NCI-H82 treated with DMSO at 0.1 percent for 48 hours (cell line): Measurements from ENCODE around the gene AGAP3.

Experiments
- DNase-seq: peaks from one replicate; lab custom pipeline; 2025; ENCODE audit not compliant: unreplicated experiment; lab: John Stamatoyannopoulos, UW

Gene AGAP3

DNA sequence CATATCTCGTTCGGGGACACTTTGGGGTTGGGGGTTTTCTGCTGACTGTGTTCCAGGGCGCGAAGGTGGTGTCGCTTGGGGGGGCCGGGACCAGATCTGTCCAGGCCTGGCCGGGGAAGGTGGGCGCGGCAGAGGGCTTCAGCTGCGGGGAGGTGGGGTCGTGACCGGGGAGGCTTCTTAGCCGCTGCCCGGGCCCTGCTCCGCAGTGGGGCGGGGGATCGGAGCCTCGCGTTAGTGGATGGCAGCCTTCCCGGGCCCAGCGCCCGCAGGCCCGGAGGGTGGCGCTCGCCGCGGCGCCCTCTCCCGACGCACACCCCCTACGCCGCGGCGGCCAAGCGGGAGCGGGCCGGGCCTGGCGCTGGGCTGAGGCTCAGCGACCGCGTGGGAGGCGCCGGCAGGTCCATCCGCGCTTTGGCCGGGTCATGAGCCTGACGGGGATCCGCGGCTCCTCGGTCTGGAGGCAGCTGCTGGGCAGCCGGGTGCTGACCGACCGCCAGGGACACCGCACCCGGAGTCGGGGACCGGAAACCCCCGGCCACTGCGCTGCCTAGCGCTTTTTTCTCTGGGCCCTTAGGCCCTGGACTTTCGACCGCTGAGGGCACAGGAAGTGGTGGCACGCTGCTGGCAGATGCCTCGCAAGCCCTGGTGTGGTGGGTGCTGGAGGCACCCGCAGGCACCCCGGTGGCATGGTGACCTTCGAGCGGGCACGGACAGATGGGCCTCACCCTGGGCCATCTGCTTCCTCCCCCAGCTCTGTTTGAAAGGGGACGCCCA, 1.2 kb downstream of the AGAP3 start:
- DNase-seq, result no peak

DNA sequence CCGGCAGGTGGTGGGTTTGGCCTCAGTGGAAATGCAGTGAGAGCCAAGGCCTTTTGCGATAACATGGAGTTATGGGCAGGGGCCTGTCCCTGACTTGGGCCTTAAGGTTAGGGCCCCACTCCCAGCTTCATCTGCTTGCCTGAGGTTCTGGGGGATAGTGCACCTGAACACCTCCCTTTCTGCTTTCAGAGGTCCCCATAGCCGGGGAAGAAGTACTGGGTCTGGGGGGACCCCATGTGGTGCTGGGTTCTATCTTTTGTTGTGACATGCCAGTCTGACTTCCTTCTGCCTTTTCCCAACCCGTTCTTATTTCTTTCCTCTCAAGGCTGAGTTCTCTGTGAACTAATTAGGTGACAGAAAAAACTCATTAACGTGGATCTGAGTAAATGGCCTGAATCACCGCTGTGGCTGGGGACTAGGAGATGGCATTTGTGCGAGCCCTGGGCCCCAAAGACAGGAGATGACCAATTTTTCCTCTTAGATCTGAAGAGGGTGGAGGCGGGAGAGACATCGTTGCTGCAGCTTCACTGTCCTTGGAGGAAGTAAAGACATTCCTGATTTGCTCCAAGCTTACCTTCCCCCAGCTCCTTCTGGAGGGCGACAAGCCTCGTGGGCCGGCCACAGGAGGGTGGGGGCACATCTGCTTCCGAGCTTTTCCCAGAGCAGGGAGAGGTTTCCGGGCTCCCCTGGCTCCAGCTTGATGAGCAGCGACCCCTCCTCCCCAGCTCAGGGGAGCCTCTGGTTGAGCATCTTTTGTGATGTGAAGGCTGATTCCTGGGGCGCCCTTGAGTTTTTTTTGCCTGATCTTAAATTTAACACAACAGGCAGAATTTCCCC, 2.0 kb downstream of the AGAP3 start:
- DNase-seq, result no peak

DNA sequence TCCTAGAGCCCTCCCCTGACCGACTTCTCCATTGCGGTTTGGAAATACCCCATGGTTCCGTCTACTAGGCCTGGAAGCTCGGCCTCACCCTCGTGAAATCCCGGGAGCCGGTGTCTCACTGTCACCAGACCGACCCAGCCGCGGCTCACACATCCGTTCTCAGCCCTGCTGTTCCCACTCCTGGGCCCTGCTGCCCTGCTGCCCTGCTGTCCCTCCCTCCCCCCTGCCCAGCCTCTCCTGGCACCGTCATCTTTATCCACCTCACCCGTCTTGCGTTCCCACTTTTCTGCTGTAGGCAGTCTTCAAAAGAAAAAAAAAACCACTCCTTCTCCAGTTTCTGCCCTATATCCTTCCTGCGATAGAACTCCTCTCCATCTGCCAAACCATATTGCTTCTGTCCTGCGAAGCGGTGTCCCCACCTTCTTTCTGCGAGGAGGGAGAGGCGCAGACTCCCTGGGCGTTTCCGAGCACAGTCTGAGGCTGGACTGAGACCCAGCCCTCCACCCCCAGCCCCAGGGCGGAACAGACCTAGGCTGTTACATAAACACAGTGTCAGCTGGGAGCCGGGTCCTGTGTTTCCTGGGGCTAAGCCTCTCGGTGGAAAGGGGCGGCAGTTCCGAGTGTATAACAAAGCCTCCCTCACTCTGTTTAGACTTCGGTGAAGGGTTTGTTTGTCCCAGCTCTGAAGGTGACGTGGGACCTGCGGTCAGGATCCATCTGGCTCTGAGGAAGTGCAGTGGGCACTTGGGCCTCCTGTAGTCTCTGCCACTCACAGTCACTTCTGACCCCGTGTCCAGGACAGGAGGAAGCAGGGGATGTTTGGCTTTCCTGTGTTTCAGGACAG, 2.8 kb downstream of the AGAP3 start:
- no peak for DNase-seq

DNA sequence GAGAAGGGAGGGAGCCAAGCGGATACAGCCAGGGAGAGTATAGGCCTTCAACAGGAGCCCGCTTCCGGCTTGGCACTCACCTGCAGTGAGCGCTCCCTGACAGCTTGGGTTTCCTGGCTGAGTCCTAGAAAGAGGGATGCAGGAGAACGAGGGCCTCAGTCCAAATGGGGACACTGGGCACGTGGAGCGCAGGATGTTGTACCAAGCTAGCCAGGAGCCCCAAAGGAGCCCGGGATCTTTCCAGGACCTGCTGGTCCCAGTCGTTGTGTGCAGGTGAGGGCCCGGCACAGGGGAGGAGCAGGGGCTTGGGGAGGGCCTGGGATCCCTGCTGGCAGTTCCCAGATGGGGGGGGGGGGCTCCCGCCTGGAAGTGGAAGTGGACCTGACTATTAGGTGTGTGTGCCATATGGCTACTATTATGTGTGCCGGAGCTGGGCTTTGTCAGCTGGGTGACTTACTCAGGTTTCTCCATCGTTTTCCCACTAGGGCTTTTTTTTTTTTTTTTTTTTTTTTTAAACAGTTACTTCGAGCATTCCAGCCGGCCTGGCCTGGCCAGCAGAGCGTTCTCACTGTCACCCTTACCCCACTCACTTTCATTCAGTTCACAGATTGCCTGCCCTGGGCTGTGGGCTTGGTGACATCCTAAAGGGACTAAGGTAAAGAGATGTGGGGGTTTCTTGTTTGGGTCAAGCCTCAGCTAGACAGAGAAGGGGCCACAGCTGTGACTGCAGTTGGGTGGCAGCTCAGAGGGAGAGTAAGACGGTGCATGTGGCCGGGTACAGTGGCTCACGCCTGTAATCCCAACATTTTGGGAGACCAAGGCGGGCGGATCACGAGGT, 3.8 kb downstream of the AGAP3 start:
- DNase-seq, result no peak

DNA sequence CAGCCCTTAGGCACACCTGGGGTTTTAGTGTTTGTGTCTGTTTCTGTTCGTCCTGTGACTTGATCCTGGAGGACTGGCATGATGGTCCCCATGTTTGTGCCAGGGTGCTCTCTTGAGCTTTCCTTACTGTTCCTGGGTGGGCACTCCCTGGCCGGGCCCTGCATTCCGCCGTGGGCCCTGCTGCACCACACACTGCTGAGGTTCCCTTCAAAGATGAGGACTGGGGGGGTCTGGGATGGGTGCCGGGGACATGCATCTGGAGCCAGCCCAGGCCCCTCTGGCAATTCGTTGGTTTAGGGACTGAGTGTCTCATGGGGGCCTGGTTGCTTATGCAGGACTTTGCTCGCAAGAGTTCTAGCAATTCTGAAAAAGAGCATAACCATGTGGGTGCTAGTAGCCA, 4.7 kb downstream of the AGAP3 start:
- DNase-seq, result no peak

DNA sequence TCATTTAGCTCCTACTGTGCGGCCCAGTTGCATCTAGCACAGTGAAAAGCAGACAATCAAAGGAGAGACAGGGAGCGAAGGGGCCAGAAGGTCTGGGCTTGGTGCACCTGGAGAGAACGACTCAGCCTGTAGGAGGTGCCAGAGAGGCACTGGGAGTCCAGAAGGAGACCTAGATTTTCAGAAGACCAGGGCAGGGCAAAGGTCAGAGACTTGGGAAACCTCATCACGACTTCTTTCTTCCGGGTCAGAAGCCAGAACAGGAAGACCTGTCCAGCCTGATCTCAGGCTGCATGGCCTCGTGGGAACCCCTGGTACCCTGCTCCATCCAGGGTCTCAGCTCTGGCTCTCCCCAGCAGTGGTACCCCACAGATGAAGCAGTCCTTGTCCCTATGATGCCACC, 5.2 kb downstream of the AGAP3 start:
- no peak for DNase-seq

DNA sequence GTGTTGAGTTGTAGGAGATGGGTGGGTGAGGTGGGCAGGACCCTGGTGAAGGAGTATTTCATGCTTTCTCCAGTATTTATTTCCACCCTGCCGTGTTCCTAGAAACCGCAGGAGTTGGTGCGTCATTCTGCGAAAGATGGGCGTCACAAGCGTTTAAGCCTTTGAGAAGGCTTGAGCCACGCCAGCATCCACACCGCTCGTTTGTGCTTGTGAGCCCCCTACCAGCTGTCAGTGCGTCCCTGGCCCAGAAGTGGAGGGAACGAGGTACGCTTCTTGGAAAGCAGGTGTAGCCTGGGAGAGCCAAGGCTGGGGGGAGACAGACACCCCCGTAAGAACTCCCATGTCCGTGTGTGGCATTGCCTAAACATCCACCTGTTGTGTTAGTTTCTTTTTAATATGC, 5.7 kb downstream of the AGAP3 start:
- DNase-seq, result no peak

DNA sequence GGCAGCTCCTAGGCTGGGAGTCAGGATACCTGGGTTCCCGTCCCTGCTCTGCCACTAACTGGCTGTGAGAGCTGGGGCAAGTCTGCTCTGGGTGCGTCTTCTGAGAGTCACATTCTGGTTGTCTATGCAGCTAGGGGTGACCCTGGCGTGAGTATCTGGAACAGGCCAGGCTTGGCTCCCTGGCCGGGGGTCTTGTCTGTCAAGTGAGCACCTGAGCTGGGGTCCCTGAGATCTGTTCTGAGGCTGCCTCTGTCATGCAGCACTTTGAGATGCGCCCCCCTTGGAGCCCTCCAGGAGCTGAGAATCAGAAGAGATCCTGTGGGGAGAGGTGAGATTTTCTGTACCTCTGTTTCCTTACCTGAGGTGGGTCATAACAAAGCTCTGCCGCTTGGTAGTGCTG, 7.5 kb downstream of the AGAP3 start:
- no peak for DNase-seq

DNA sequence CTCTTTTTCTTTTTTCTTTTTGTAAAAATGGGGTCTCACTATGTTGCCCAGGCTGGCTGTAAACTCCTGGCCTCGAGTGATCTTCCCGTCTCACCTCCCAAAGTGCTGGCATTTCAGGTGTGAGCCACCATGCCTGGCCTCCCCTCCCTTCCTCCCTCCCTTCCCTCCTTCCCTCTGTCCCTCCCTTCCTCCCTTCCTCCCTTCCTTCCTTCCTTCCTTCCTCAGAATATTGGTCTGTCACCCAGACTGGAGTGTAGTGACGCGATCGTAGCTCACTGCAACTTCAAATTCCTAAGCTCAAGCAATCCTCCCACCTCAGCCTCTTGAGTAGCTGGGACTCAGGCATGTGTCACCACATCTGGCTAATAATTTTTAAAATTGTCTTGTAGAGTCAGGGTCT, 8.4 kb downstream of the AGAP3 start:
- DNase-seq, result no peak

DNA sequence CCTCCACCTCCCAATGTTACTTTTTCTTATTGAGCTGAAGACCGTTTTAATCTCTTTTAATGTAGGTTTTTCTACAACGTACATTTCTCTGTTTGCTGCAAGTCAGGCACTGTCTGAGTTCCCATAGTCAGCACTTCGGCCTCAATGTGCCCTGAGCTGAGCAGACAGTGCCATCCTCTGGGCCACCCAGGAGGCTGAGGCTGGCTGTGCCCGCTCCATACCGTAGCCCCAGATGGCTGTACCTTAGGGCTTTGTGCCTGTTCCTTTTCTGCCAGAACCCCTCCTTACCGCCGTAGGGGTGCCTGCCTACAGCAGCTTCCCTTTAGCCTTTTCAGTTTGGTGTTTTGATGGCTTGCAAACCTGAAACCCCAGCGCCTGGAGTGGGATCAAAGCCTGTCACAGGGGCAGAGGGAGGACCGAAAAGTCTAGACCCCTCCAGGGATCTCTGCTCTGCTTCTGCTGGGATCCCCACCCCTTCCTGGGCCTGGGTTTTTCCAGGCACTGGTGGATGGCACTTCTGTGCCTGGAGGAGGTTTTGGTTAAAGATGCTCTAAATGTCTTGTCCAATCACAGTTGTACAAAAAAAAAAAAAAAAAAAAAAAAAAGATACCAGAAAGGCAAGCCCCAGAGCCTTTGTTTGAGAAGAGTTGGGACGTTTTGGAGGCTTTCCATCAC, 9.0 kb downstream of the AGAP3 start:
- DNase-seq, result no peak

DNA sequence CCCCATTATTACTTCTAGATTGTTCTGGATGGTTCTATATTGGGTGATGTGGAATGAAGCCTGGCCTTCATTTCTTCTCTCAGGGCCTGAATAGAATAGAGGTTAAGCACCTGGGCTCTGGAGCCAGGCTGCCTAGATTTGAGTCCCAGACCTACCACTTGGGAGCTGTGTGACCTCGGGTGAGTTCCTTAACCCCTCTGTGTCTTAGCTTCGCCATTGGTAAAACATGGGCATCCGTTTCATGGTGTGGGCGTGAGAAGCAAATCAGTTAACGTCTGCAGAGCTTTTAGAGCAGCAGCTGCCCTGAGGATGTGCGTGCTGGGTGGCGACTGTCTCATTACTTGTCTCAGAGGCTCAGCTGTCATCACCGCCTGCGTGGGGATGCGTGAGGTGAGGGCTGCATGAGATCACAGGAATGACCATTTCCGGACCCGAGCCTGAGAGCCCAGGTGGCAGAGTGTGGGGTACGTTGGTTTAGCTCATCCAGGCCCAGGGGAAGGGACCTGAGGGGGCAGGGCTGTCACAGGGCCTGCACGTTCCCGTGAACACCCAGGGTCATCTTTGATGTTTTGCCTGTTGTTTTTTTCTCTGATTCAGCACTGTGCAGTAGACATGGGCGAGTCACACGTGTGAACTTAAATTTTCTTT, 9.7 kb downstream of the AGAP3 start:
- DNase-seq, result no peak

DNA sequence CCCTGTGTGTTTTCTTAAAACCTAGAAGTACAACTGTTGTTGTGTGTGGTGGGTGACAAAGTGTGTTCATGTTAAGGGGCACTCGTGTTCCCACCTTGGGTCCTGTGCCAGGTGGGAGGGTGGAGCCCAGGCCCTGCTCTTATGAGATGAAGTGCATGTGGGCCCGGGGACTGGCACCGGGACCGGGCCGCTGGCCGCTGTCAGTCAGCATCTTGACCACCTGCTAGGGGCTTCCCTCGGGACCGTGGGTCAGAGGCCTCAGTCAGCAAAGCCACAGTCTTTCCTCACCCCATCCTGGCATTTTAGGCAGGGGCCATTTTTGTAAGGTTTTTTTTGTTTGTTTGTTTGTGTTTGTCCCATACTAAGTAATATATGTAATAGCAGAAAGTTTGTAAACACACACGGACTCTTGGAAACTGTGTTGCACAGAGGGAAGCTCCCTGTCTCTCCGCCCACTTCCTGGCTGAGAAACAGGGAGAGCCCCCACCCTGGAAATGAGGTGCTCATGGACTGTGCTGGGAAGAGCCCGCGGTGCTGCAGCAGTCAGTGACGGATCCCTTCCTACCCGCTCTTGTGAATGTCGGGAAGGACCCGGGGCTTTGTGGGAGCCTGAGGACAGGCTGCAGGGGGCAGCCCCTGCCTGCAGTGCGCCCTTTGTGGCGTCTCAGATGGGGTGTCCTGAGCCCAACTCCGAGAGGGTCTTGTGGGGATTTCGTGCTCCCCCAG, 13.4 kb downstream of the AGAP3 start:
- no peak for DNase-seq

DNA sequence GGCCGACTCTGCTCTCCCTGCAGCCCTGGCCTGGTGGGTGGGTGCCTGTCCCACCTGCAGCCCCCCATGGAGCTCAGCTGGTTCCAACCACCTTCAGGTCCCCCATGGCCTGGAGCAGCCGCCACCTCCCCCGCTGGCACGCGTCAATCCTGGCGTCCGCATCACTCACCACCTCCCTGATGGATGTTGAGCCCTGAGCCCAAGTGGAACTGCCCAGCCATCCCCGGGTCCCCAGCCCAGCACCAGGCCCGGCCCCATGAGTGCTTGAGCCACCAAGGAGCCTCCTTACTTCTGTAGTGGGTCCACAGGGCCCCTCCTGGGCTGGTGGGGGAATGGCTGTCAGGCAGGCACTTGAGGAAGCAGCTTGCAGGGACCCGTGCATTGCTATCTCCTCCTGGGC, 14.6 kb downstream of the AGAP3 start:
- DNase-seq, result no peak

DNA sequence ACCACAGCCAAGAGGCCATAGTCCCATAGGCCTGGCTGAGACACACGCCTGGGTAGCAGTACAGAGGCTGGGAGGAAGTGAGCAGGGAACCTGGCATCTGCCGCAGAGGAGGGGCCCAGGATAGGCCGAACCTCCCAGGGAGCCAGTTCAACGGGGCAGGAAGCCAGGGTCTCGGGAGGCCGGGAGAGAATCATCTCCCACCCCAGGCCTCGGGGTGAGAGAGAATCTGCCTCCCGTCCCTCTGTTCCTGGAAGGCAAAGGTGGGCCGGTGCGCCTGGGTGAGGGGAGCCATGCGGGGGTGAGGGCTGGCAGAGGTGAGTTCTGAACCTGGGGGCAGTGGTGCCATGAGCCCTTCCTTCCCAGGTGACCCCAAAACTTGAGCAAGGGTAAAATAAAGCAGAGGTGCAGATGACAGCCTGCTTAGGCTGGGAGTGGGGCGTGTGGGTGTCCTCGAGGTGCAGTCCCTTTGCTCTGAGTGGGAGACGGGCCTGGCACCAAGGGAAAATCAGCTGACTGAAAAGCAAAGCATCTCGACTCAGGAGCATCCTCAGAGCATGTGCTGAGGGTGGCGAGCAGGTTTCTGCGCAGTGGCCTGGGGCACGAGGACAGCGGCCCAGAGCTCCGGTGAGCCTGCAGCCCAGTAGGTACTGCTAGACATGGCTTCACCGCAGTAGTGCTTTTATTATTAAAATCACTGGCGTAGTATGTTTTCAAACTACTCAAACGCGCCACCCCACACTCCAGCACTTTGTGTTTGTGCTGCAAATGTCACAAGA, 15.5 kb downstream of the AGAP3 start:
- no peak for DNase-seq

DNA sequence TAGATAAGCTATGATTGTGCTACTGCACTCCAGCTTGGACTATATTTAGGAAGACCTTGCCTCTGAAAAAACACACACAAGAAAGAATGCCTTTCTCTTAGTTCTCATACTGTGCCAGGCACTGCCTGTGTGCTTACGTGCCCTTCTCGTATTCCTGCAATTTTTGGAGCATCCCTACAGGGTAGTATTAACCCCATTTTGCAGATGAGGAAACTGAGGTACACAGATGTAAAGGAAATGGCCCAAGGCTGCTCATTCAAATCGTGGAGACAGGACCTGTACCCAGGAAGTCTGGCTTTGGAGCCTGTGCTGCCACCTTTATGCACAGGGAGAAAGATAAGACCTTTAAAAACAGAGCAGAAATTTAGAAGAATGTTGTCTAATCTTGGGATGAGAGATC, 16.7 kb downstream of the AGAP3 start:
- no peak for DNase-seq

DNA sequence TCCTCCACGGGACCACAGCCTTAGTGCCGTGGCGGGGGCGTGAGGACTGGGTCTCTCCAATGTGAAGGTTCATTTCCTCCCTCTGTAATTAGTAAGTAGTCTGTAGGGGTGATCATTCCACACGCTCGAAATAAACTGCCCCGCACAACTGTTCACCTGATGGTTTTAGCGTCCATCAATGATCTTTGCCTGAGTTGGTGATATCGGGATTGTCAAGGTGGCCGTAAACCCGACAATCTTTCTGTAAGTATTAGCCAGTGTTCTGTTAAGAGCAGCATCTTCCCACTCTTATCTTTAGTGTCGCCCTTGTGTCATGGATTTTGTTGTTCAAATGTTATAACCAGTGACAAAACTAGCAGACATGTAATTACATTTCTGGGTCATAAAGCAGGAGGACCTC, 17.7 kb downstream of the AGAP3 start:
- no peak for DNase-seq

DNA sequence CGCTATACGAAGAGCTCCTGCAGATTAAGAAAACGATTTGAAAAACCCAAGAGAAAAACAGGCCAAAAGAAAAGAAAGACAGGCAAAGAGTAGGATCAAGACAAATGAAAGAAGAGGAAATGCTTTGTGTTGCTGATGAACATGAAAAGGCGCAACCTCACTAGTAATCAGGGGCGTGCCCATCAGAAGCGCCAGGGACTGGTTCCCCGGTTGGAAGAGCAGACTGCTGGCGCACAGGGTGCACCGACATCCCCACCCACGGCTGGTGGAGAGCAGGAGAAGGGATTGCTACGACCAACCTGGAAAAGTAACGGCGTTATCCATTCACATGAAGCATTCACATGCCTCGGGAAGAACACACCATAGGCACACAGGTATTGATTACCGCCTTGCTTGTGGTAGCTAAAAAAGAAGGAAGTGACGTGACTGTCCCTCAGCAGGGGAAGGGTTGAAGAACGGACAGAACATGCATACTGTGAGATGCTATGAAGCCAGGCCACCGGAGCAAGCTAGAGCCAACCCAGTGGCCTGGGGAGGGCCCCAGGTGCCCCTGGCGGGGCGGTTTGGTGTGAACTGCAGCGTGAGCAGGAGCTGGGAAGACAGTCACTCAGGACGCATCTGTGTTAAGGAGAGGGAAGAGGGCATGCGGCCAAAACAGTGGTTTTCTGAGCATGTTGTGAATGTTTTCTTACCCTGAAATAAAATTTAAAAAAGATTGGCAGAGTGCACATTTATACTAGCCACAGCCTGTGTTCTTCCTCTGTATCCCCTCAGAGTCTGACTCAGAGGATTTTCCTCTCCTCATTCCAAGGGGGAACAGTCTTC, 18.3 kb downstream of the AGAP3 start:
- no peak for DNase-seq
